ENCODE results near the gene CSMD2.

Gene CSMD2

DNA sequence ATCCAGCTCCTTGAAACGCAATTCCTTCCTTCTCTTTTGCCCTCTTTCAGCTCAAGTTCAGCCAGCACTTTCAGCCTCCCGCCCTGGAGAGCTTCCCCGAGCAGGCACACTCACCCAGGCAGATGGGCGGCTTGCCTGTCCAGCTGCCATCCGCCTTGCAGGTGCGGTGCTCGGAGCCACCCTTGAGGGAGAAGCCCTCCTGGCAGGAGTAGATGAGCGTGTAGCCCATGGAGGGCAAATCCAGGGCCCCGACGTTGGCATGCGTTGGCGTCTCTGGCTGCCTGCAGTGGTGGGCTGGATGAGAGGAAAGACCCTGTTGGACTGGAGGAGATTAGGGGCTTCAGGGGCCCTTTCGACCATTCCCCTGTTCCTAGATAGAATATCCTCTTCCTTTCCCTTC, 632.1 kb downstream of the CSMD2 start:
- Histone ChIP-seq H3K36me3 (ENCODE audit: control insufficient read depth in 5 of 5, insufficient read depth in 5 of 5, low read length in 5 of 5) (no peaks in the 10 kb centered on the region), H3K9ac (ENCODE audit: low read length in 5 of 5) (no peak overlapping the region), H3K4me3 (ENCODE audit: low read depth in 1 of 5, low read length in 5 of 5) (no peak overlapping the region), H3K27ac (ENCODE audit: low read depth, low read length) (no peak overlapping the region), H3K9me3 (ENCODE audit: control insufficient read depth in 5 of 5, low read length in 5 of 5) (no peaks in the 10 kb centered on the region), H3K4me1 (ENCODE audit: control insufficient read depth in 5 of 5, insufficient read depth in 5 of 5, low read length in 5 of 5) (no peaks in the 10 kb centered on the region), H3K27me3 (ENCODE audit: control insufficient read depth in 5 of 5, insufficient read depth in 4 of 5, low read length in 5 of 5) (peaks cover 0 to 2% (median 0%) of the 10 kb centered on the region in 5 donors)

GRCh38 chr1:33532250-33532649, 632.8 kb downstream of the CSMD2 start:
- no peak overlapping the region for H3K4me3 ChIP-seq (ENCODE audit: low read depth in 1 of 5, low read length in 5 of 5)
- H3K4me1 ChIP-seq (ENCODE audit: control insufficient read depth in 5 of 5, insufficient read depth in 5 of 5, low read length in 5 of 5), result no peaks in the 10 kb centered on the region
- no peaks in the 10 kb centered on the region for H3K9me3 ChIP-seq (ENCODE audit: control insufficient read depth in 5 of 5, low read length in 5 of 5)
- H3K36me3 ChIP-seq (ENCODE audit: control insufficient read depth in 5 of 5, insufficient read depth in 5 of 5, low read length in 5 of 5), result no peaks in the 10 kb centered on the region
- no peak overlapping the region for H3K9ac ChIP-seq (ENCODE audit: low read length in 5 of 5)
- H3K27me3 ChIP-seq (ENCODE audit: control insufficient read depth in 5 of 5, insufficient read depth in 4 of 5, low read length in 5 of 5), result peaks cover 0 to 2% (median 0%) of the 10 kb centered on the region in 5 donors
- no peak overlapping the region for H3K27ac ChIP-seq (ENCODE audit: low read depth, low read length)

GRCh38 chr1:33529957-33530356, 635.1 kb downstream of the CSMD2 start:
- H3K36me3 ChIP-seq (ENCODE audit: control insufficient read depth in 5 of 5, insufficient read depth in 5 of 5, low read length in 5 of 5), result no peaks in the 10 kb centered on the region
- no peak overlapping the region for H3K9ac ChIP-seq (ENCODE audit: low read length in 5 of 5)
- no peaks in the 10 kb centered on the region for H3K4me1 ChIP-seq (ENCODE audit: control insufficient read depth in 5 of 5, insufficient read depth in 5 of 5, low read length in 5 of 5)
- H3K27me3 ChIP-seq (ENCODE audit: control insufficient read depth in 5 of 5, insufficient read depth in 4 of 5, low read length in 5 of 5), result peaks cover 0 to 2% (median 0%) of the 10 kb centered on the region in 5 donors
- no peaks in the 10 kb centered on the region for H3K9me3 ChIP-seq (ENCODE audit: control insufficient read depth in 5 of 5, low read length in 5 of 5)
- H3K4me3 ChIP-seq (ENCODE audit: low read depth in 1 of 5, low read length in 5 of 5), result no peak overlapping the region
- no peak overlapping the region for H3K27ac ChIP-seq (ENCODE audit: low read depth, low read length)

- H3K9me3 ChIP-seq (ENCODE audit: control insufficient read depth in 5 of 5, low read length in 5 of 5), result no peaks in the 10 kb centered on the region
- H3K27me3 ChIP-seq (ENCODE audit: control insufficient read depth in 5 of 5, insufficient read depth in 4 of 5, low read length in 5 of 5), result peaks cover 0 to 2% (median 0%) of the 10 kb centered on the region in 5 donors
- no peak overlapping the region for H3K9ac ChIP-seq (ENCODE audit: low read length in 5 of 5)
- H3K27ac ChIP-seq (ENCODE audit: low read depth, low read length), result no peak overlapping the region
- H3K4me3 ChIP-seq (ENCODE audit: low read depth in 1 of 5, low read length in 5 of 5), result no peak overlapping the region
- no peaks in the 10 kb centered on the region for H3K36me3 ChIP-seq (ENCODE audit: control insufficient read depth in 5 of 5, insufficient read depth in 5 of 5, low read length in 5 of 5)
- no peaks in the 10 kb centered on the region for H3K4me1 ChIP-seq (ENCODE audit: control insufficient read depth in 5 of 5, insufficient read depth in 5 of 5, low read length in 5 of 5)
These were observed 637.1 kb downstream of the CSMD2 start for GRCh38 chr1:33527934-33528333.

DNA sequence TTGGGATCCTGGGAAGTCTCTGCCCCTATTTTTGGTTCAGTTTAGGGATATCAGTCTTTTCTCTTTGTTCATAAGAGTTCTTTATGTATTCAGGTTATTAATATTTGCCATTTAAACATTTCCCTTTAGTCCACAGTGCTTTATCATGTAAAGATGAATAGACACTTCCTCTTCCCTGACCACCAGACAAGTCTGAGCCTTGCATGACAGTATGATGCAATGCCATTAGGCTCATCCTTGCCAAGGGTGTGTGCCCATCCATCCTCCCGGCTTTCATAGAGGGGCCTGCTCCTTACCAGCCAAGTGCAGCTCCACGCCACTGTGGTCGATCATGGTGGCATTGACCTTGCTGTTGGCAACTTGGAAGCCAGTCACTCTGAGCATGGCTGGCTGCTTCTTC, 640.4 kb downstream of the CSMD2 start:
- Histone ChIP-seq H3K27me3 (ENCODE audit: control insufficient read depth in 5 of 5, insufficient read depth in 4 of 5, low read length in 5 of 5) (peaks cover 0 to 10% (median 3%) of the 10 kb centered on the region in 5 donors), H3K4me3 (ENCODE audit: low read depth in 1 of 5, low read length in 5 of 5) (no peak overlapping the region), H3K9me3 (ENCODE audit: control insufficient read depth in 5 of 5, low read length in 5 of 5) (no peaks in the 10 kb centered on the region), H3K9ac (ENCODE audit: low read length in 5 of 5) (no peak overlapping the region), H3K36me3 (ENCODE audit: control insufficient read depth in 5 of 5, insufficient read depth in 5 of 5, low read length in 5 of 5) (no peaks in the 10 kb centered on the region), H3K27ac (ENCODE audit: low read depth, low read length) (no peak overlapping the region), H3K4me1 (ENCODE audit: control insufficient read depth in 5 of 5, insufficient read depth in 5 of 5, low read length in 5 of 5) (no peaks in the 10 kb centered on the region)

GRCh38 chr1:33519240-33519884, 645.7 kb downstream of the CSMD2 start:
- Histone ChIP-seq H3K36me3 (ENCODE audit: control insufficient read depth in 5 of 5, insufficient read depth in 5 of 5, low read length in 5 of 5) (no peaks in the 10 kb centered on the region), H3K27me3 (ENCODE audit: control insufficient read depth in 5 of 5, insufficient read depth in 4 of 5, low read length in 5 of 5) (peaks cover 0 to 14% (median 4%) of the 10 kb centered on the region in 5 donors), H3K4me1 (ENCODE audit: control insufficient read depth in 5 of 5, insufficient read depth in 5 of 5, low read length in 5 of 5) (no peaks in the 10 kb centered on the region), H3K27ac (ENCODE audit: low read depth, low read length) (no peak overlapping the region), H3K9ac (ENCODE audit: low read length in 5 of 5) (no peak overlapping the region), H3K9me3 (ENCODE audit: control insufficient read depth in 5 of 5, low read length in 5 of 5) (no peaks in the 10 kb centered on the region), H3K4me3 (ENCODE audit: low read depth in 1 of 5, low read length in 5 of 5) (no peak overlapping the region)

GRCh38 chr1:33517596-33518250, 647.3 kb downstream of the CSMD2 start:
- no peaks in the 10 kb centered on the region for H3K36me3 ChIP-seq (ENCODE audit: control insufficient read depth in 5 of 5, insufficient read depth in 5 of 5, low read length in 5 of 5)
- H3K27ac ChIP-seq (ENCODE audit: low read depth, low read length), result no peak overlapping the region
- H3K4me1 ChIP-seq (ENCODE audit: control insufficient read depth in 5 of 5, insufficient read depth in 5 of 5, low read length in 5 of 5), result no peaks in the 10 kb centered on the region
- peaks cover 0 to 14% (median 4%) of the 10 kb centered on the region in 5 donors for H3K27me3 ChIP-seq (ENCODE audit: control insufficient read depth in 5 of 5, insufficient read depth in 4 of 5, low read length in 5 of 5)
- no peak overlapping the region for H3K9ac ChIP-seq (ENCODE audit: low read length in 5 of 5)
- no peak overlapping the region for H3K4me3 ChIP-seq (ENCODE audit: low read depth in 1 of 5, low read length in 5 of 5)
- no peaks in the 10 kb centered on the region for H3K9me3 ChIP-seq (ENCODE audit: control insufficient read depth in 5 of 5, low read length in 5 of 5)

DNA sequence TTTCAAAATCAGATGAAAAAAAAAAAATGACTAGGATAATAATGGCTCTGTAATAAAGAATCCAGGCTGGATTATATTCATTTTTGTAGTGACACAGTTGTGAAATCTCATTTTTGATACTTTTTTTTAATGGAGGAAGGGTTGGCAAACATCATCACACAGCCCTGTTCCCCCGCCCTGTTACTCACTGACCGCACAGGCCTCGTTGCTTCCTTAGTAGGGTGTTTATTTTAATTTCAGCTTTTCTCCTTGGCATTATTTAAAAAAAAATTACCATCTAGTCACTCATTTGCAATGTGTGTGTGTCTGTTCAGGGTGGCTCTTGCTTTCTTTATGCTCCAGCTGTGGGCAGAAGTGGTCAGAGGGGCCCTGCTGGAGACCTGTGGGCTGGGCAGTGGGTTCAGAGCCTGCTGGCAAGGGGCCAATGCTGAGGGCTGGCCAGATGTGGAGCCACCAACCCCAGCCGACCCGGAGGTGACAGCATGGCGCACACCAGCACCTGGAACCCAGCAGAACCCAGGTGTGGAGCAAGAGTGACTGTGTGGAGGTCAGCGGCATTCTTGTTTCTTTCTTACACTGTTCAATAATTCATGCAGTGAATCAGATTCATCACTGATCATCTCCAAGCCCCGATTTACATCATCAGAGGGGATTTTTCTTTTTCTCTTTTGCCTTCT, 648.0 kb downstream of the CSMD2 start:
- Histone ChIP-seq H3K4me3 (ENCODE audit: low read depth in 1 of 5, low read length in 5 of 5) (no peak overlapping the region), H3K4me1 (ENCODE audit: control insufficient read depth in 5 of 5, insufficient read depth in 5 of 5, low read length in 5 of 5) (no peaks in the 10 kb centered on the region), H3K9me3 (ENCODE audit: control insufficient read depth in 5 of 5, low read length in 5 of 5) (no peaks in the 10 kb centered on the region), H3K27me3 (ENCODE audit: control insufficient read depth in 5 of 5, insufficient read depth in 4 of 5, low read length in 5 of 5) (peaks cover 0 to 8% (median 4%) of the 10 kb centered on the region in 5 donors), H3K9ac (ENCODE audit: low read length in 5 of 5) (no peak overlapping the region), H3K27ac (ENCODE audit: low read depth, low read length) (no peak overlapping the region), H3K36me3 (ENCODE audit: control insufficient read depth in 5 of 5, insufficient read depth in 5 of 5, low read length in 5 of 5) (no peaks in the 10 kb centered on the region)

DNA sequence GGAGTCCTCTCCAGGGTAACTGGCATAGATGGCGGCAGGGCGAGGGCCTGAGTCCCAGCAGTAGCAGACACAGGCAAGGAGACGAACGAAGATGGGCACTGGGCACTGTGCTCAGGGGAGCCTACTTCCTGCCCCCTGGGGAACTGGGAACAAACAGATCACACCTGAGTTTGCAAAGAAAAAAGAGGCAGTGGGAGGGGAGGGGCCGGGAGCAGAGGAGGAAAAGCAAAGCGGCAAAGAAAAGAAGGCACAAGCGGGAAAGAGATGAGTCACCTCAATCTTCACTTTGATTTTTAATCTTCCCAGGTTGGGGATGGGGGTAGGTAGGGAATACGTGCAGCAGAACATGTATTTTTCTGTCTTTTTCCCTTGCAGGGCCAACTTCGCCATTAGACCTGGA, 648.6 kb downstream of the CSMD2 start:
- no peak overlapping the region for H3K4me3 ChIP-seq (ENCODE audit: low read depth in 1 of 5, low read length in 5 of 5)
- H3K9ac ChIP-seq (ENCODE audit: low read length in 5 of 5), result no peak overlapping the region
- H3K27ac ChIP-seq (ENCODE audit: low read depth, low read length), result no peak overlapping the region
- no peaks in the 10 kb centered on the region for H3K4me1 ChIP-seq (ENCODE audit: control insufficient read depth in 5 of 5, insufficient read depth in 5 of 5, low read length in 5 of 5)
- H3K27me3 ChIP-seq (ENCODE audit: control insufficient read depth in 5 of 5, insufficient read depth in 4 of 5, low read length in 5 of 5), result peaks cover 0 to 8% (median 4%) of the 10 kb centered on the region in 5 donors
- H3K9me3 ChIP-seq (ENCODE audit: control insufficient read depth in 5 of 5, low read length in 5 of 5), result no peaks in the 10 kb centered on the region
- no peaks in the 10 kb centered on the region for H3K36me3 ChIP-seq (ENCODE audit: control insufficient read depth in 5 of 5, insufficient read depth in 5 of 5, low read length in 5 of 5)

GRCh38 chr1:33515607-33516006, 649.4 kb downstream of the CSMD2 start:
- no peaks in the 10 kb centered on the region for H3K36me3 ChIP-seq (ENCODE audit: control insufficient read depth in 5 of 5, insufficient read depth in 5 of 5, low read length in 5 of 5)
- H3K27me3 ChIP-seq (ENCODE audit: control insufficient read depth in 5 of 5, insufficient read depth in 4 of 5, low read length in 5 of 5), result peaks cover 0 to 8% (median 3%) of the 10 kb centered on the region in 5 donors
- H3K4me1 ChIP-seq (ENCODE audit: control insufficient read depth in 5 of 5, insufficient read depth in 5 of 5, low read length in 5 of 5), result no peaks in the 10 kb centered on the region
- no peak overlapping the region for H3K9ac ChIP-seq (ENCODE audit: low read length in 5 of 5)
- no peaks in the 10 kb centered on the region for H3K9me3 ChIP-seq (ENCODE audit: control insufficient read depth in 5 of 5, low read length in 5 of 5)
- no peak overlapping the region for H3K4me3 ChIP-seq (ENCODE audit: low read depth in 1 of 5, low read length in 5 of 5)
- H3K27ac ChIP-seq (ENCODE audit: low read depth, low read length), result no peak overlapping the region

All from subcutaneous abdominal adipose tissue (tissue), 5 donors.